Caki2 (cell line): ENCODE results near the gene TAS2R3. TPM values are rescaled to one million over a fixed set of nuclear protein-coding genes. Genes with fewer than 3 reads are reported as not detected.
"Not testable (repeated sequence)": the region's sequence is repeated elsewhere in the genome, so short reads cannot be mapped to it uniquely, and the experiment has no call there.

Source experiments
- DNase-seq: peaks from one replicate; pipeline ENCODE4 v3.0.0-alpha.2; 2015; ENCODE audit warnings: low read depth
- in situ Hi-C: cut with HindIII; loops from 2 replicates; pipeline ENCODE4 v1.10.0; 2016; ENCODE audit warnings: low sequenced_read_pairs, low pct_unique_long_range_greater_than_20kb, mixed read lengths
- total RNA-seq: library from RNA; depleted of rRNA; stranded (reverse); fragments of >200 nt; shearing (Covaris generic); gene quantifications from 2 replicates; pipeline ENCODE4 v1.2.3, GENCODE V29; 2014; ENCODE audit warnings: low replicate concordance; rRNA removed

TAS2R3 gene
- total RNA-seq, 1 experiment from 2014 or later, result not detected

GRCh38 chr7:141754939-141755338 lies 9.0 kb upstream of the TAS2R3 start:
- in situ Hi-C loops, result no loop called here
- no peak for DNase-seq

GRCh38 chr7:141770083-141770583 lies 6.2 kb downstream of the TAS2R3 start:
- DNase-seq, in situ Hi-C loops: not testable (repeated sequence)

- in situ Hi-C loops, result no loop called here
- DNase-seq, result no peak
Measured at GRCh38 chr7:141776374-141776773, 12.5 kb downstream of the TAS2R3 start, which contains the start of gene TAS2R4. Gene TAS2R4, plus strand, starts transcription at chr7:141776674. Its CDS starts 1,815 bp downstream, at chr7:141778489.

GRCh38 chr7:141785706-141786552 lies 22.0 kb downstream of the TAS2R3 start:
- DNase-seq, result peak; percentile 29
- in situ Hi-C loops, result no loop called here

GRCh38 chr7:141788296-141788695 lies 24.4 kb downstream of the TAS2R3 start:
- in situ Hi-C loops, result no loop called here
- no peak for DNase-seq

- DNase-seq, result no peak
- in situ Hi-C loops, result no loop called here
Measured at GRCh38 chr7:141789917-141790316, 26.0 kb downstream of the TAS2R3 start, which contains the start of gene TAS2R5. Gene TAS2R5, plus strand, starts transcription at chr7:141790217. Its CDS starts 145 bp downstream, at chr7:141790362.

- no peak for DNase-seq
- in situ Hi-C loops, result no loop called here
Measured at GRCh38 chr7:141792526-141792925, 28.6 kb downstream of the TAS2R3 start.

Other genes with a start within 250 kb of the TAS2R3 start
- gene AGK, start 212.7 kb upstream of the TAS2R3 start, total RNA-seq, result 24.0 and 31.1 TPM in 2 replicates
- gene DENND11, start 61.9 kb upstream of the TAS2R3 start, total RNA-seq, result 1.6 and 1.7 TPM in 2 replicates
- not detected in 2 replicates for gene WEE2, start 55.7 kb upstream of the TAS2R3 start, total RNA-seq
- 197 and 231 TPM in 2 replicates for gene SSBP1, start 25.7 kb upstream of the TAS2R3 start, total RNA-seq
- gene TAS2R4, start 12.6 kb downstream of the TAS2R3 start, total RNA-seq, result not detected in 2 replicates
- gene TAS2R5, start 26.1 kb downstream of the TAS2R3 start, total RNA-seq, result 0.17 TPM in 1 of 2 replicates, not detected in the other
- gene PRSS37, start 77.4 kb downstream of the TAS2R3 start, total RNA-seq, result not detected in 2 replicates
- not detected in 2 replicates for gene OR9A4, start 152.3 kb downstream of the TAS2R3 start, total RNA-seq
- gene CLEC5A, start 182.9 kb downstream of the TAS2R3 start, total RNA-seq, result not detected in 2 replicates
- not detected in 2 replicates for gene TAS2R38, start 209.7 kb downstream of the TAS2R3 start, total RNA-seq
- not detected in 2 replicates for gene MGAM, start 231.8 kb downstream of the TAS2R3 start, total RNA-seq